Esophagus squamous epithelium (tissue), 4 donors: ENCODE data around the gene FAM124A.

Source experiments
- CTCF ChIP-seq, 6 experiments: fragments of 450-650 bp in 4 of 6; fragments of 200-600 bp in 2 of 6; sonication (generic) in 2 of 6; IDR thresholded peaks; one replicate each; pipeline ENCODE4 v1.5.1; 2016 to 2019; ENCODE audit warnings: antibody characterized with exemption in 6 of 6, mild to moderate bottlenecking in 4 of 6, moderate library complexity in 4 of 6
- POLR2A ChIP-seq, 4 donors: fragments of 450-650 bp; IDR thresholded peaks; one replicate each; pipeline ENCODE4 v1.6.1; 2017; ENCODE audit warnings: antibody characterized with exemption in 4 of 4, mild to moderate bottlenecking in 4 of 4, moderate library complexity in 3 of 4

GRCh38 chr13:51235186-51235585 lies 13.0 kb downstream of the FAM124A start:
- no peak for TF ChIP-seq POLR2A (IDR thresholded peaks at IDR 0.05)
- no peak for TF ChIP-seq CTCF (IDR thresholded peaks at IDR 0.05)
